Upper lobe of left lung (tissue), 6 donors: ENCODE results near the gene CPAMD8. TPM values are rescaled to one million over a fixed set of nuclear protein-coding genes. Genes with fewer than 3 reads are reported as not detected.
A peak's percentile ranks its signal among the peaks of the same experiment; 100 is the strongest.
"Not testable (repeated sequence)": the region's sequence is repeated elsewhere in the genome, so short reads cannot be mapped to it uniquely, and the experiment has no call there.

Experiments
- ATAC-seq, 2 donors: fragments of 200-7000 bp; cut with Tn5 transposase; one replicate each; pipeline ENCODE4 v1.9.1; 2022; ENCODE audit warnings: mild to moderate bottlenecking in 2 of 2, moderate library complexity in 2 of 2; ENCODE audit not compliant: low FRiP score in 2 of 2
- DNase-seq, 2 donors: peaks; one replicate each; pipeline ENCODE4 v3.0.0-alpha.2; 2019 to 2020
- H3K27ac ChIP-seq, 4 donors: fragments of 200-600 bp; sonication (generic); one replicate each; pipeline ENCODE4 v1.5.1; 2016 to 2019
- H3K27me3 ChIP-seq, 4 donors: fragments of 200-600 bp; sonication (generic); one replicate each; pipeline ENCODE4 v1.5.1; 2017 to 2019
- H3K36me3 ChIP-seq, 4 donors: fragments of 200-600 bp; sonication (generic); one replicate each; pipeline ENCODE4 v1.5.1; 2016 to 2019
- H3K4me1 ChIP-seq, 4 donors: fragments of 200-600 bp; sonication (generic); one replicate each; pipeline ENCODE4 v1.5.1; 2018 to 2019
- H3K4me3 ChIP-seq, 4 donors: fragments of 200-600 bp; sonication (generic); one replicate each; pipeline ENCODE4 v1.5.1; 2017 to 2019; ENCODE audit warnings: mild to moderate bottlenecking in 2 of 4, moderate library complexity in 1 of 4
- H3K9me3 ChIP-seq, 4 donors: fragments of 200-600 bp; sonication (generic); one replicate each; pipeline ENCODE4 v1.5.1; 2018 to 2019
- EP300 ChIP-seq, 4 donors: sonication (generic); formaldehyde crosslinking; IDR thresholded peaks; one replicate each; pipeline ENCODE4 v1.5.1; 2017; ENCODE audit warnings: antibody characterized with exemption in 4 of 4, control low read depth in 2 of 4
- POLR2A ChIP-seq, 4 donors: fragments of 450-650 bp; IDR thresholded peaks; one replicate each; pipeline ENCODE4 v1.5.1; 2016 to 2017; ENCODE audit warnings: antibody characterized with exemption in 4 of 4, mild to moderate bottlenecking in 2 of 4
- POLR2AphosphoS5 ChIP-seq, 2 donors: sonication (generic); formaldehyde crosslinking; IDR thresholded peaks; one replicate each; pipeline ENCODE4 v1.5.1; 2017; ENCODE audit warnings: antibody characterized with exemption in 2 of 2
- WGBS, 2 donors: methylation state at CpG; one replicate each; pipeline ENCODE4 v1.1.5; 2017 to 2018; 5-methylcytosine and 5-hydroxymethylcytosine counted together
- total RNA-seq, 6 donors: library from RNA; depleted of rRNA in 4 of 6; stranded (reverse); fragments of >200 nt in 4 of 6; gene quantifications; one replicate each; pipeline versions ENCODE4 v1.1.0 to v1.2.1, GENCODE V29; 2016 to 2021
- TF ChIP-seq, protein P1 (sequence below), 6 experiments: fragments of 450-650 bp in 4 of 6; fragments of 200-600 bp in 2 of 6; sonication (generic) in 2 of 6; IDR thresholded peaks; one replicate each; pipeline ENCODE4 v1.5.1; 2016 to 2019; ENCODE audit warnings: antibody characterized with exemption in 6 of 6
- donor health status: DM: no; HTN: no; CAD: no; lungs with moderate emphysema.
- donor health status: DM: no; HTN: yes; CAD: no; lungs with severe emphysema.

Gene CPAMD8
- total RNA-seq, 6 donors from 2014 or later: 35.8 to 262 (median 61.1) TPM

- Histone ChIP-seq H3K27ac (no peak overlapping the region), H3K9me3 (no peaks in the 10 kb centered on the region), H3K4me3 (no peak overlapping the region), H3K27me3 (no peaks in the 10 kb centered on the region), H3K4me1 (peaks cover 0 to 2% (median 0%) of the 10 kb centered on the region in 4 donors), H3K36me3 (no peaks in the 10 kb centered on the region)
- TF ChIP-seq, protein P1, sequence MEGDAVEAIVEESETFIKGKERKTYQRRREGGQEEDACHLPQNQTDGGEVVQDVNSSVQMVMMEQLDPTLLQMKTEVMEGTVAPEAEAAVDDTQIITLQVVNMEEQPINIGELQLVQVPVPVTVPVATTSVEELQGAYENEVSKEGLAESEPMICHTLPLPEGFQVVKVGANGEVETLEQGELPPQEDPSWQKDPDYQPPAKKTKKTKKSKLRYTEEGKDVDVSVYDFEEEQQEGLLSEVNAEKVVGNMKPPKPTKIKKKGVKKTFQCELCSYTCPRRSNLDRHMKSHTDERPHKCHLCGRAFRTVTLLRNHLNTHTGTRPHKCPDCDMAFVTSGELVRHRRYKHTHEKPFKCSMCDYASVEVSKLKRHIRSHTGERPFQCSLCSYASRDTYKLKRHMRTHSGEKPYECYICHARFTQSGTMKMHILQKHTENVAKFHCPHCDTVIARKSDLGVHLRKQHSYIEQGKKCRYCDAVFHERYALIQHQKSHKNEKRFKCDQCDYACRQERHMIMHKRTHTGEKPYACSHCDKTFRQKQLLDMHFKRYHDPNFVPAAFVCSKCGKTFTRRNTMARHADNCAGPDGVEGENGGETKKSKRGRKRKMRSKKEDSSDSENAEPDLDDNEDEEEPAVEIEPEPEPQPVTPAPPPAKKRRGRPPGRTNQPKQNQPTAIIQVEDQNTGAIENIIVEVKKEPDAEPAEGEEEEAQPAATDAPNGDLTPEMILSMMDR (IDR thresholded peaks at IDR 0.05): no peak
- TF ChIP-seq EP300 (IDR thresholded peaks at IDR 0.05) (no peak), POLR2AphosphoS5 (IDR thresholded peaks at IDR 0.05) (no peak), POLR2A (IDR thresholded peaks at IDR 0.05) (no peak)
- 90 to 94% methylated on average over 13 of the region's 13 CpGs for WGBS, 2 donors
- ATAC-seq: no peak
- DNase-seq: peak in 1 of 2 donors; percentile 3
Measured at GRCh38 chr19:16943942-16944625, 82.5 kb downstream of the CPAMD8 start.

DNA sequence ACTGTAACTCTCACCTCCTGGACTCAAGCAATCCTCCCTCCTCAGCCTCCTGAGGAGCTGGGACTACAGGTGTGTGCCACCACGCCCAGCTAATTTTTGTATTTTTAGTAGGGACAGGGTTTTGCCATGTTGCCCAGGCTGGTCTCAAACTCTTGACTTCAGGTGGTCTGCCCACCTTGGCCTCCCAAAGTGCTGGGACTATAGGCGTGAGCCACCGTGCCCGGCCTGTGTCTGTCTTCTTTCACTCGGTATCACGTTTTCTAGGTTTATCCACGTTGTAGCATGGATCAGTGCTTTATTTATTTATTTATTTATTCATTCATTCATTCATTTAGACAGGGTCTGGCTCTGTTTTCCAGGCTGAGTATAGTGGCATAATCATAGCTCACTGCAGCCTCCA is 83.5 kb downstream of the CPAMD8 start:
- not testable (repeated sequence) for H3K4me3 ChIP-seq, ATAC-seq, H3K27ac ChIP-seq, H3K36me3 ChIP-seq, H3K4me1 ChIP-seq, H3K27me3 ChIP-seq, H3K9me3 ChIP-seq
- 90 to 96% methylated on average over 7 of the region's 7 CpGs for WGBS, 2 donors
- peak in 1 of 2 donors; percentile 6 for DNase-seq

GRCh38 chr19:16942583-16942982 is 84.0 kb downstream of the CPAMD8 start:
- peak in 1 of 2 donors; percentile 13 for DNase-seq

GRCh38 chr19:16940626-16941025 is 86.0 kb downstream of the CPAMD8 start:
- DNase-seq: peak in 1 of 2 donors; percentile 3
- WGBS, 2 donors: 93% methylated on average over 9 of the region's 9 CpGs

More at GRCh38 chr19:16942583-16942982, 84.0 kb downstream of the CPAMD8 start:
- TF ChIP-seq, protein P1 (IDR thresholded peaks at IDR 0.05): no peak
- TF ChIP-seq POLR2A (IDR thresholded peaks at IDR 0.05): no peak
- no peak for TF ChIP-seq POLR2AphosphoS5 (IDR thresholded peaks at IDR 0.05)
- no peak for TF ChIP-seq EP300 (IDR thresholded peaks at IDR 0.05)
- H3K4me1 ChIP-seq: peaks cover 0 to 2% (median 0%) of the 10 kb centered on the region in 4 donors
- no peak for ATAC-seq
- H3K9me3 ChIP-seq: no peaks in the 10 kb centered on the region
- H3K4me3 ChIP-seq: no peak overlapping the region
- 70 to 80% methylated on average over 6 of the region's 6 CpGs for WGBS, 2 donors
- no peak overlapping the region for H3K27ac ChIP-seq
- no peaks in the 10 kb centered on the region for H3K36me3 ChIP-seq
- H3K27me3 ChIP-seq: no peaks in the 10 kb centered on the region

DNA sequence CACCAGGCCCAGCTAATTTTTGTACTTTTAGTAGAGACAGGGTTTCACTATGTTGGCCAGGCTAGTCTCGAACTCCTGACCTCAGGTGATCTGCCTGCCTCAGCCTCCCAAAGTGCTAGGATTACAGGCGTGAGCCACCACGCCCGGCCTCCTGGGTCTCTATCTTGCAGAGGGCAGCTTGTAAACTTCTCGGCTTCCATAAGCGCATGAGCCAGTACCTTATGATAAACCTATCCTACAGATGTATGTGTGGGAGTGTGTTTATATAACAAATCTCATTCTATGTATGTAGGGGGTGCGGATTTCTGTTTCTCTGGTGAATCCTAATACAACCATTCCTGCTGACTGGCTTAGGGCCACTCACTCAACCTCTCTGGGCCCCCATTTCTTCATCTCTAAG is 86.5 kb downstream of the CPAMD8 start:
- not testable (repeated sequence) for H3K27me3 ChIP-seq, ATAC-seq, H3K9me3 ChIP-seq, H3K27ac ChIP-seq, H3K36me3 ChIP-seq, H3K4me3 ChIP-seq, DNase-seq, H3K4me1 ChIP-seq
- WGBS, 2 donors: 94 to 96% methylated on average over 6 to 7 of the region's 7 CpGs

More at GRCh38 chr19:16940626-16941025, 86.0 kb downstream of the CPAMD8 start:
- no peak for TF ChIP-seq EP300 (IDR thresholded peaks at IDR 0.05)
- no peak for TF ChIP-seq POLR2AphosphoS5 (IDR thresholded peaks at IDR 0.05)
- no peak for TF ChIP-seq POLR2A (IDR thresholded peaks at IDR 0.05)
- TF ChIP-seq, protein P1 (IDR thresholded peaks at IDR 0.05): no peak
- peaks cover 0 to 2% (median 0%) of the 10 kb centered on the region in 4 donors for H3K4me1 ChIP-seq
- no peak overlapping the region for H3K4me3 ChIP-seq
- H3K36me3 ChIP-seq: no peaks in the 10 kb centered on the region
- no peak overlapping the region for H3K27ac ChIP-seq
- H3K27me3 ChIP-seq: no peaks in the 10 kb centered on the region
- no peaks in the 10 kb centered on the region for H3K9me3 ChIP-seq
- ATAC-seq: no peak

DNA sequence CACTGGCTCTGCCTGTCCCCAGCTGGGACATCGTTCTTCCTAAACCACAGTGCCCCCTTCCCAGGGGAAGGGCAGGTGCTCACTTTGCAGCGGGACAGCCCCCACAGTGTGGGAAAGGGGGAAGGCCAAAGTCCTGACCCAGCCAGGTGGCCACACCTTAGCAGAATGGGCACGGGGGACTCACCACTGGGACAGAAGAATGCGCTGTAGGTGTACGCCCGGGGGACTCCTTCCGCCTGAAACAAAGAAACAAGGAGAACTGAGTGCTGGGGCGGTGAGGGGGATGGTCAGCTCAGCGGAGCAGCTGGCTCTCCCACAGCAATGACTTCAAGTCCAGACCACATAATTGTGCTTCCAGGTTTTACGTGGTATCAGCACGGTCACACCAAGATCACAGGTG is 88.4 kb downstream of the CPAMD8 start:
- ATAC-seq: peak in 1 of 2 donors; percentile 46
- no peak overlapping the region for H3K27ac ChIP-seq
- TF ChIP-seq POLR2A (IDR thresholded peaks at IDR 0.05) (no peak), EP300 (IDR thresholded peaks at IDR 0.05) (no peak)
- H3K36me3 ChIP-seq: no peaks in the 10 kb centered on the region
- H3K27me3 ChIP-seq: no peaks in the 10 kb centered on the region
- WGBS, 2 donors: 94 to 96% methylated on average over 11 of the region's 11 CpGs
- peaks cover 0 to 11% (median 5%) of the 10 kb centered on the region in 4 donors for H3K9me3 ChIP-seq
- no peak for DNase-seq
- no peaks in the 10 kb centered on the region for H3K4me1 ChIP-seq
- H3K4me3 ChIP-seq: no peak overlapping the region

DNA sequence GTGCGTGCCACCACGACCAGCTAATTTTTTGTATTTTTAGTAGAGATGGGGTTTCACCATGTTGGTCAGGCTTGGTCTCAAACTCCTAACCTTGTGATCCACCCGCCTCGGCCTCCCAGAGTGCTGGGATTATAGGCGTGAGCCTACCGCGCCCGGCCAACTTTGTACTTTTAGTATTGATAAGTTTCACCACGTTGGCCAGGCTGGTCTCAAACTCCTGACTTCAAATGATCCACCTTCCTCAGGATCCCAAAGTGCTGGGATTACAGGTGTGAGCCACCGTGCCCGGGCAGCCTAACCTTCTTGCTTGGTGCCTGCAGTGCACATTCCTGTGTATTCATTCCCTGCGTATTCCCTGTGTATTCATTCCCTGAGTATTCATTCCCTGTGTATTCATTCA is 88.8 kb downstream of the CPAMD8 start:
- H3K27ac ChIP-seq, ATAC-seq, H3K27me3 ChIP-seq, DNase-seq, H3K4me3 ChIP-seq, H3K4me1 ChIP-seq, H3K36me3 ChIP-seq: not testable (repeated sequence)
- WGBS, 2 donors: 96 to 98% methylated on average over 12 of the region's 12 CpGs
- peaks cover 0 to 11% (median 5%) of the 10 kb centered on the region in 4 donors for H3K9me3 ChIP-seq
